OCI-LY1 (cell line): Measurements from ENCODE around the gene SLF1.

Source experiments
- CTCF ChIP-seq: fragments of 200-600 bp; sonication (generic), shearing (Covaris generic); IDR thresholded peaks from 2 replicates; pipeline ENCODE4 v1.5.1; 2017; ENCODE audit warnings: mild to moderate bottlenecking, antibody characterized with exemption, low read length, moderate library complexity, mixed read lengths
- EZH2 ChIP-seq: fragments of 200-600 bp; sonication (generic), shearing (Covaris generic); IDR thresholded peaks from 2 replicates; pipeline ENCODE4 v1.8.0; 2017; ENCODE audit warnings: borderline replicate concordance, mixed run types, mild to moderate bottlenecking, antibody characterized with exemption, low read length, moderate library complexity, mixed read lengths

- no peak for TF ChIP-seq CTCF
- TF ChIP-seq EZH2, result no peak
Observed at GRCh38 chr5:94618029-94618492, 408 bp upstream of the SLF1 start.
